ENCODE results near the gene ALX3.

ALX3 gene

DNA sequence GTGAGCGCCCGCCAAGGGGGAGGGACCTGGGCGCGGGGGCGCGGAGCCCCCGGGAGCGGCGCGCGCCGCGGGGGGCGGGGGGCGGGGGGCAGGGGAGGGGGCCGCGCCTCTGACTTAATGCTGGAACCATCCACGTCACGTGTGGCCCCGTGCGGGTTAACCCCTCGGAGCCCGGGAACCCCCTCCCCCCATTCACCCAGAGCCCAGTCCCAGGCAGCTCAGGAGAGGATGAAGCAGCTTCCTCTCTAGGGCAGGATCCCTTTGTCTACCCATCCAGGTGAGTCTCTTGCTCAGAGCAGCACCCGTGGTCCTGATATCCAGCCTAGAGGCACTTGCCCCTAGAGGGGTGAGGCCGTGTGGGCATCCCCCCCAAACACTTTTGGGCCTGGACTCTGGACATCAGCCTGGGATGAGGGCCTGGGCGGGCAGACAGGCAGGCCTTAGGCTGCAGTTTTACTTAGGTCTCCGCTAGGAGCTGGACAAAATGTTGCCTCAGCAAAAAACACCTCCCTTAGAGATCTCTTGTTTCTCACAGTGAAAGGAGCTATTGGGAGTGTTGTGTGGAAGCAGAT lies at the start of gene ALX3:
ALX3 (minus strand) TSS at position 2 of the 572 bp plus-strand sequence. CDS start 60 bp downstream, outside the sequence.
- peak; percentile 51 for DNase-seq

DNA sequence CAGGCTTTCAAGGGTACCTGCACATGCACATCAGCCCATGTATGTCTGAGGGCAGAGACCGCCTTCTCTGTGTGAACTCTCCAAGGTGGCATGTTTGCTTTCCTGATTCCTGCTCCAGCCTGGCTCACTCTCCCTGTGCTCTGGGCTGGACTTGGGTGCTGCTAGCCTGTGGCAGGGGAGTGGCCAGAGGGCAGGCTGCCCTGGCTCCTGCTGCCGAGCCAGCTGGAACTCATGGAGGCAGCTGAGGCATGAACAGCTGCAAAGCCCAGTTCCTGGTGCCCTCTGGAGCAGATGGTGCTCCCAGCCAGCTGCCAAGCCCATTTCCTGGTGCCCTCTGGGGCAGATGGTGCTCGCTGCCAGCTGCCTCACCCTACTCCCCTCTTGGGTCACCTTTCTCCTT lies 49.4 kb upstream of the ALX3 start:
- no peak for DNase-seq

DNA sequence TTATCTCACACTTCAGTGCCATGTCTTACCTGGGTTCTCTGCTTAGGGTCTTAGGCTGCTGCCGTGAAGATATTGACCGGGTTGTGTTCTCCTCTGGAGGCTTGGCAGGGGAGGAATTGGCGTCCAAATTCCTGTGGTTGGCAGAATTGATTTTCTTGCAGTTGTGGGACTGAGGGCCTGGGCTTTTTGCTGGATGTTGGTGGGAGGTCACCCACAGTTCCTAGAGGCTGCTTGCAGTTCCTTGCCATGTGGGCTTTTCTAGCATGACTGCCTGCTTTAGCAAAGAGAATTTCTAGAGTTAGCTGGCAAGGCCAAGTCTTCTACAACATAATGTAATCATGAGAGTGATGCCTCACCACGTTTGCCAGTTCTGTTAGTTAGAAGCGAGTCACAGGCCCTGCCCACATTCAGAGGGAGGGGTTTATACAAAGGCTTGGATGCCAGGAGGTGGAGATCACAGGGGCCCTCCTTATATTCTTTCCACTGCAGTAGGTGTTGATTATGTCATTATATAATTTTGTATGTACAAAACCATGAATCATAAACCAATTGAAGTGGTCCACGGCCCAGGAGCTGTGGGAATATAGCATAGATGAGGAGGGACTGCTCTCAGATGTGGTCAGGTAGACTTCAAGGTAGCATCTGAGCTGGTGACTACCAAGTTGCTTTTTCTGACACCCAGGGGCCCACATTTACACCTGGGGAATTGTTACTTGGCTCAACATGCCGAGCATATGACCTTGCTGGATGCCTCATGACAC lies 48.3 kb upstream of the ALX3 start:
- DNase-seq: no peak

DNA sequence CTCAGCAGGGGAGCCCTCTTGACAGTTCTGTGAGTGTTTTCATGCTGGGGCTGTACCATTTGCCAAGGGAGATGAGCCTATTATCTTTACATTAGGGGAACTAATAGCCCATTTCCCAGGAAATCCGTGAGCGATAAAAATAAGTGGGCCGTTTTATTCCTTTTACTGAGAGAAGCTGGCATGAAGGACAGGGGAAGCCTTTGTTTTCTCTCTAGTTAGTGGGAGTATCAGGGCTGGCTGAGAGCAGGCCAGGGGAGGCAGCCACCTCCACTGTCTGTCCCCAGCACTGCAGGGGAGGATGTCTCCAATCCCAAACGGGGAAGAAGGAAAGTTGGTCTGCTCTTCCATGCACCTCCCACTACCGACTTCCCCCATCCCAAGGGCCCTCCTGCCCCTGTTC lies 44.3 kb upstream of the ALX3 start:
- DNase-seq: no peak

DNA sequence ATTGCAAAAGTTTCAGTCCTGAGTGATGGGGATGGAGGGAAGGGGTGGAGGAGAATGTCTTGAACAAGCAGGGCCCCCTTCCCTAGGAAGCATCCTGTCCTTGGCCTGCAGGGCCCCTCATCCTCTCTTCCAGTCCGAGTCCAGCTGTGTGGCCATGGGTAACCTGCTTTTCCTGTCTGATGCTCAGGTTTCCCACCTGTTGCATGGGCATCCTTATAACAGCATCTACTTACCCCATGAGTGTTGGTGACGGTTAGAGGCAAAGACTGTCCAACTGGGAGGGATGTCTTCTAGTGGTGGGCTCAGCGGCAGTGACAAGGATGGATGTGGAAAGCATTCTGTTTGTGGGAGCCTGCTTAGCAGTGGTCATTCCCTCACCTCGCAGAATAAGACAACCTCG lies 43.7 kb upstream of the ALX3 start:
- no peak for DNase-seq

DNA sequence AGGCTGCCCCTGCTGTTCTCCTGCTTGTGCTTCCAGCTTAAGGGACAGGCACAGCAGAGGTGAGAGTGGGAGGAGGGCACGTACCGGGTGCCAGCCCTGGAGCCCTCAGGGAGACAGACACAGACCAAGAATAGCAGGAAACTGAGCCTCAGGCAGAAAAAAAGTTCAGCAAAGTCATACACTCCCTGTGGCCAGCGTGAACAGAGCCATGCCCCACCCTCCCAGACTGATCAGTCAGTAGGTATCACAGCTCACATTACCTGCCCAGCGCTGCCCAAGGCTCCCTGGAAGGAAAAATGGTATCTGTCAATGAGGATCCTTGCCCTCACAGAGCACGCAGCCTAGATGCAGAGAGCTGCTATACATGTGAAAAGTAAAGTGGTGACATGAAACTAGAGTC lies 43.1 kb upstream of the ALX3 start:
- DNase-seq: no peak

DNA sequence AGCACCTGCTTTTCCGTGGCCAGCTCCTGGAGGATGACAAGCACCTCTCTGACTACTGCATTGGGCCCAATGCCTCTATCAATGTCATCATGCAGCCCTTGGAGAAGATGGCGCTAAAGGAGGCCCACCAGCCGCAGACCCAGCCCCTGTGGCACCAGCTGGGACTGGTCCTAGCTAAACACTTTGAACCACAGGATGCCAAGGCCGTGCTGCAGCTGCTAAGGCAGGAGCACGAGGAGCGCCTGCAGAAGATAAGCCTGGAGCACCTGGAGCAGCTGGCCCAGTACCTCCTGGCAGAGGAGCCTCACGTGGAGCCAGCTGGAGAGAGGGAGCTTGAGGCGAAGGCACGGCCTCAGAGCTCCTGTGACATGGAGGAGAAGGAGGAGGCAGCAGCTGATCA lies 42.2 kb upstream of the ALX3 start:
- DNase-seq: no peak

DNA sequence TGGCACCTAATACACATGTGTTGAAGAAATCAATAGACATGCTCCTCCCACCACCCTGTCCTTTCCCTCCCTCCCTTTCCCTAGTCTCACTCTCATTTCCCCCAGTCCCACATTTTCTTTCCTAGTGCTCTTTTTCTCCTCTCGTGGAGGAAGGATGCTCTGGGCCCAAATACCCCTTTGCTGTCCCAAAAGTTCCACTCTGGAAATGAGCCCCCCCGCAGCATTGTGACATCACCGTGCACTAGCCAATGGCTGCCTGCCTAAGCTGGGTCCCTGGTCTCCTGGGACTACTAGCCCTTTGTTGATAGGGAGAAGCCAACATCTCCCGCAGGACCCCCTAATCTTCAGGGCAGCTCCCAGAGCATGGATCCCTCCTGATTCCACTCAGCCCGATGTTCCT lies 41.7 kb upstream of the ALX3 start, which contains the start of gene UBL4B:
UBL4B (plus strand) TSS at position 301 of the 400 bp plus-strand sequence; CDS start at position 393, 92 bp downstream.
- no peak for DNase-seq

DNA sequence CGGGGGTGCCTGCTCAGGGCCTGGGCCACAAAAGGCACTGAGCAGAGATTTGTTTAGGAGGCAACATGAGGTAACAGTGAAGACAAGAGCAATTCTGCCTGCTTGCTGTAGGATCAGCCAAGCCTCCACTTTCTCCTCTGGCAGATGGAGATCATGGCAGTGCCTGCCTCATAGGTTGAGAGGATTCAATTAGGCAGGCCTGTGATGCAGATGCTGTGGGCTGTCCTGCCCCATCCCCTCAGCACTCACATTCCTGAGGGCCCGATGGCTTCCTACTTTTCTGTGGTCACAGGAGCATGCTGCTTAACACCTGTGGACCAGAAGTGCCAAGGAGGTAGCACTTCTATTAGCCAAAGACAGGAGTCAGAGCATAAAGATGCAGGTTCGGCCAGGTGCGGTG lies 40.6 kb upstream of the ALX3 start:
- no peak for DNase-seq

DNA sequence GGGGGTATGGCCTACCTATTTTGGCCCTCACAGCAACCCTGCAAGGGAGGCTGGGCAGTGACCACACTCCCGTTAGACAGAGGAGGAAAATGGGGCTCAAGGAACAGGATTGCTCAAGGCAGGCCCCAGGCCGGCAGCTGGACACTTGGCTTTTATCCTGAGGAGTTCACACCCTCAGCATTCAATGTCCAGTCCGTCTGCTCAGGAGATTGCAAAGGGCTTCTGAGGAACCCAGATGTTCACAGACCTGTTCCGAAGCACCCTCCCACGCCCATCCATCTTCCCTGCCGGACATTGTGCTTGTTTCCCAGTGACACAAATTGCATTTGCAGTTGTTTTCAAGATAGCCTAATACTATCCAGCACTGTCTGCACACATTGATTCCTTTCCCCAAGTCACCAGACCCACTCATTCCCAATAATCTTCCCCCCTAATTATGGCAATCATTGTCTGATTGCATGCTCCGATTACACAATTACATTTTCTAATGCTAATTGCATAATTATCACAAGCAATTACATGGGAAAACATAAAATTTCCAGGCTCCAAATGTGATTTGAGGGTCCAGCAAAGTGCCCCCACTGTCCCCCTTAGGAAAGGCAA lies 37.5 kb upstream of the ALX3 start:
- DNase-seq: no peak

DNA sequence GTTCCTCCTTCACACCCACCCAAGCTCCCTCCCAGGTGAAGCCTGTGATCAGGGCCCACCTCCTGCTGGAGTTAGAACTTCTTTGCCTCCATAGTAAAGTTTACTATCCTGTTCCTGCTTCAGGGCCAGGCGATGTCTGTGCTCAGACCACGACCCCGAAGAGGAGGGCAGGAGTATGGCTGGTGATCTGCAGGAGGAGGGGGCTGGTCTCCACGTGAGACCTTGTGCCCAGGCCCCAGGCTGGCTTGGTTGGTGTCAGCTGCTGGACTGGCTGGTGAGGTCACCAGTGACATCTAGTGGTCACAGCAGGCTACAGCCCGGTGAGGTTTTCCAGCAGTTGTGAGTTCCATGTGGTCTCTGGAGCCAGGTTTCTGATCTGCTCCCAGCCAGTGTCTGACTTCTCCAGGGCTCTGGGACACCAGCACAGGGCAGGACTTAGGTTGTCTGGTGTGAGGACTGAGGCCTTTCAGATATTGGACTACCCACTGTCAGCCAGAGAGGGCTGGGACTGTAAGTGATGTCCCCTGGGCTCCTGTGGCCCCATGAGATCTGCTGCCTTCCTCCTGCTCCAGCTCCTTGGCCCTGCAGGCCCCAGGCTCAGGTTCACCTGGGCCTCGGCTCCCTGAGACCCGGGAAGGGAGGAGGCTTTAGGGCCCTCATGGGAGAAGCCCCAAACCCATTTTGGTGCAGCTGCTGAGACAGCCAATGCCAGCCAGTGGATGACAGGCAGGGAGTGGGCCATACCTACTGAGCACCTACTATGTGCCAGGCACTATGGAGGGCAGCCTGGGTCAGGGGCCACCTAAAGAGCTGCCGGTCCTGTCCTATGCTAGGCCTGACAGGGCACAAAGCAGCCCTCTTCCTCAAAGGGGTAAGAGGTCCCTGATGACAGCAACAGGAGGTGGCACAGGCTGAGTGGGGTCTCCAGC lies 35.8 kb upstream of the ALX3 start:
- peak; percentile 90 for DNase-seq

DNA sequence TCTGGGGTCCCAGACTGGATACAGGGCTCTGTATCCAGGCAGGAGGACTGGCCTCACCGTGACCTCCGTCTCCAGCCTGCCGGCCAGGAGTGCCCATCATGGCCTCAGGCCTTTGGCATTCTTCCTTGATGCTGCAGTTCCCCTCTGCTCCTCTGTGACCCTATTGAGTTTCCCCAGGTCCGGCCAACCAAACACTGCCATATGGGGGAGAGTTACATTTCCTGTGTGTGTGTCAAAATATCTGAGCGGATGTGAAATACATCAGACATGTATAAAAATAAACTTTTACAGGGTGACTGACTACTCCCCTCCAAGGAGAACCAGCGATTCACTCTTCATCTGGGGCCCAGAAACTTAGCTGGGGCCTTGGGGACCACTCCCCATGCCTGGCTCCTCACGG lies 31.6 kb upstream of the ALX3 start:
- DNase-seq: no peak

DNA sequence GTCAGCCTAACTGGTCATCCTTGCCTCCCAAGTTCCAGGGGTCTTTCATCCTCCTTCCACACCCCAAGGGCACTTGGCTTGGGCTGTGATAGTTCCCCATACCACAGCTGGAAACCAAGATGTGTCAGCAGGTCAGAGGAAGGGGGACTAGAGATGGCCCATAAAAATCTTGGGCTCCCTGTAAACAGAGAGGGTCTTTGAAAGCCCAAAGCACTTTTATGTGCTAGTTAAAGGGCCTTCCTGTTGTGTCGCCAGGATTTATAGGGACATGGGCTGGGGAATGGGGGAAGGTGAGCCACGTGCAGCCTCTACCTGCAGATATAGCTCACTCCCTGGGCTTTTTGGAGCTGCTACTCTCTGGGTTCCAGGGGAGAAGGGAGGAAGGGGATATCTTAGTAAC lies 29.9 kb upstream of the ALX3 start:
- DNase-seq: no peak

DNA sequence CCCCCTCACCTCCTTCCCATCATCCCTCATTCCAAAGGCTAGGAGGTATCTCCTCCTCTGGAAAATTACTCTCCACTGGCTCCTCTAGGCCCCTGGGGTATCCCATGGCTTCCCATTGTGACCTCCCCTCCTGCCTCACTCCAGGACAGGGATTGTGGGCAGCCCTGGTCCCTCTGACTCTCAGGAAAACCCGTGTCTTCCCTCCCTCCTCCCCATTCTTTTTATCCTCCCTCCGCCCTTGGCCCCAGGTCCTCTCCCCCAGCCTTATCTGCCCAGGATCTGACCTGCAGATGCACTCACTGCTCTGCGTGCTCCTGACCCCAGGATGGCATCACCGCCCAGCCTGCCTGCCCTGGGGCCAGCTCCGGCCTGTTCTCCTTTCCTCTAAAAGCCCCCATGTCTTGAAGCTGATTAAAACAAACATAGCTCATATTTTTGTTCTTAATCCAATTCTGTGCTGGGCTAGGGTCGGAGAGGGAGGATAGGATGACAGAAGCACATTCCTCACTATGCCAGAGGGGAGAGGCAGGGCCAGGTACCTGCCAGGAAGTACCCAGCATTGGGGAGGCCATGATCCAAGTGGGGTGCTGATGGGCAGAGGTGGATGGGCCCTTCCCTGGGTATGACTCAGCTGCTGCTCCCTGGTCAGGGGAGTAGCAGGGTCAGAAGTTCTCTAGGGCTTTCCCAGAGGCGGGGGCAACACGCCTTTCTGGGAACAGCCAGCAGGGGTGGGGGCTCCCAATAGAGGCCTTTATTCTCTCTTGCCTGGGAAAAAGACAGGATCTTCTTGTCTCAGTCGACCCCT lies 28.0 kb upstream of the ALX3 start:
- DNase-seq: peak; percentile 29

DNA sequence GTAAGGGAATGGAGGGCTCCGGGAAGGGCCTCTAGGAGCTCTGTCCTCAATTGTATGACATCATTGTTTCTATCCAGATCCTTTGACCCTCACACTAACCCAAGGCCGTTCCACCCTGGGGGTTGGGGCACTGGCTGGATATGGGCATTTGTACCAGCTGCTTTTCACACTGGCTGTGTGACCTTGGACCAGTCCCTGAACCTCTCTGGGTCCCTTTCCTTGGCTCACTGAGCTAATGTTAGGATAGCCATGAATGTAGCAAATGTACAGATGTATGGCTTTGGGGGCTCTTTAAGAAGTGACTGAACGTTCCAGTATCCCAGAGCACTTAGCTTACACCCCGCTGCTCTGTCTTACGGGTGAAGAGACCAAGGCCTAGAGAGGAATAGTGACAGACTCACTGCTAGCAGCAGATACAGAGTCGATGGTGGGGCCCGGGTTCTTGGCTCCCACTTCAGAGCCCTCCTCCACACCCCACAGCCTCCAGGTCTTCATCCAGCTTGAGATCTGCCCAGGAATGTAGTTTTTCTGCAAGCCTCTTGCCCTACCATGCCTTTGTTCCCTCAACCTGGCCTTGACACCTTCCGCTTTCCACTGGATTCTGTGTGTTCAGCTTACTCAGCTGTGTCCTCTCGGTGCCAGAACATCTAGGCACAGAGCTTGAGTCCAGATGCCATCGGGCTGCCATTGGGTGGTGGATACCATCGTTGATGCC lies 27.2 kb upstream of the ALX3 start:
- DNase-seq: no peak

DNA sequence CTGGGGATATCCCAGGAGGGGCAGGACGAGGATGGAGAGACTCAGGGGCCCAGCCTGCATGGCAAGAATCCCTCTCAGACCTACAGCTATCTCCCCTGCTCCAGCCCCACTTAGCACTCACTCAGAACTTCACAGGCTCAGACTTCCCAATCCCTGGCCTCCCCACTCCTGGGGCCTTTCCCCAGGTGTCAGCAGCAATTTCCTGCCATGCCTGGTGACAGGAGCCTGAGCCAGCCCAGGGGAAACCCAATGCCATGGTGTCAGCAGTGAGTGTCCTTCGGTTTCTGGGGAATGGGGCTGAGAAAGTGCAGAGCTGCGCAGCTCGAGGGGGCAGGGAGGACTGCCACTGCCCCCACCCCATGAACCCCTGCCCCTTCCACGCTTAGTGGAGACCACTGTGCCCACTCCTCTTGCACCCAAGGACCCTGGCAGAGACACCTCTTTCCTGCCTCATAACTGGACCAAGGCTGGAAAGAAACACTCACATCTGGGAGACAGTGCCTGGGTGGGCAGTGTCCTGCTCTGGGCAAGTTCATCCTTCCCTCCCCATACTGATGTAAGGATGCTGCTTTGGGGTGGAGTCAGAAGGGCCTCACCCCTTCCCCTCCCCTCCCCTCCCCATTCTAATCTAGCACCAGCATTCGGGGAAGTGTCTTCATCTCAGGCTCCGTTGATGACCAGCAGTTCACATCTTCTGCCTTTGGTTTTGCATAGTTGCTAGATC lies 24.6 kb upstream of the ALX3 start:
- DNase-seq: no peak

DNA sequence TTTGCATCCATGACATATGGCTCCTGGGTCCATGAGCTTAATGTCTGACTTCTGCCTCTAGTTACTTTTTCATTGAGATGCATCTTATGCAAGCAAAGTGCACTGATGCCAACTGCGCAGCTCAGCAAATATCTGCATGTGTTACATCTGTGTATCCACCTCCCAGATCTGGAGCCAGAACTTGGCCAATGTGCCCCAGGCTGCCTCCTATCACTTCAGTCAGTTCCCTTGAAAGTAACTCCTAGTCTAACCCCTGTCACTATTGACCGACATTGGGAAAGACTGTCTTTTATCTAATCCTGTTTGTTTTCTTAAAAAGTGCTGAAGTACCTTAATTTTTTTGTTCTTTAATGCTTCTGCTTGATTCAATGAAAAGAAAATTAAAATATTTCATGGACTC lies 22.5 kb upstream of the ALX3 start:
- no peak for DNase-seq

DNA sequence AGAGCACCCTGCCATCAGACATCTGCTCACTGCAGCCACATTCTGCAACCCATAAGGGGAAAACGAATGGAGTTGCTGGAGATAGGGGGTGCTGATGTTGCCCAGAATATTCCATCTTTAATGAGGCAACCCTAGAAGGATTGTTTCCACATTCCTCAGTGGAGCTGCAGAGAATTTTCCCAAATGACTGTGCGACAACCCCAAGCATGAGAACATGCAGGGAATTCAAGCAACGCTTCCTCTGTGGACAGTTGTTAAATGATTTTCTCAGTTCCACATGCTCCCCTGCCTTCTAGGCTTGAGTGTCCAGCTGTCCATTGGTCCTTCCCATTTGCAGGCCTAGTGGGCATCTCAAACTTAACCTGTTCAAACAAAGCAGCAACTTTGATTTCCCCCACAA lies 21.3 kb upstream of the ALX3 start:
- no peak for DNase-seq

DNA sequence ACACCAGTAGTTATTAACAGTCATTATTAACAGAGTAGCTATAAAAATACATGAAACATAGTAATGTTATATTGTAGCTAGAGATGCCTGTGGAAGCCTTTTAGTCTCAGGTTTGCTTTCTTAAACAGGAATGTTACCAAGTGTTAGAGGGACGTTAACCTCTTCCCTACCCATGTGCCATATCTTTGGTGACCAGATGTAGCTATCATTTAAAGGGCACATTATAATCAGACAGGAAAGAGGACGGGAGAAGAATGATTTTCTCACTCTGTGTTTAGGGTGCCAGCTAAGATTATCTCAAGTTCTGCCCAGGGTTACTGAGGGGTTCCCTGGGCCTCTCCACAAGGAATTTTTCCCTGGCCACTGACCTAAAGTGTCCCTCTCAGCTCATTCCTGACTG lies 20.9 kb upstream of the ALX3 start:
- DNase-seq: no peak

DNA sequence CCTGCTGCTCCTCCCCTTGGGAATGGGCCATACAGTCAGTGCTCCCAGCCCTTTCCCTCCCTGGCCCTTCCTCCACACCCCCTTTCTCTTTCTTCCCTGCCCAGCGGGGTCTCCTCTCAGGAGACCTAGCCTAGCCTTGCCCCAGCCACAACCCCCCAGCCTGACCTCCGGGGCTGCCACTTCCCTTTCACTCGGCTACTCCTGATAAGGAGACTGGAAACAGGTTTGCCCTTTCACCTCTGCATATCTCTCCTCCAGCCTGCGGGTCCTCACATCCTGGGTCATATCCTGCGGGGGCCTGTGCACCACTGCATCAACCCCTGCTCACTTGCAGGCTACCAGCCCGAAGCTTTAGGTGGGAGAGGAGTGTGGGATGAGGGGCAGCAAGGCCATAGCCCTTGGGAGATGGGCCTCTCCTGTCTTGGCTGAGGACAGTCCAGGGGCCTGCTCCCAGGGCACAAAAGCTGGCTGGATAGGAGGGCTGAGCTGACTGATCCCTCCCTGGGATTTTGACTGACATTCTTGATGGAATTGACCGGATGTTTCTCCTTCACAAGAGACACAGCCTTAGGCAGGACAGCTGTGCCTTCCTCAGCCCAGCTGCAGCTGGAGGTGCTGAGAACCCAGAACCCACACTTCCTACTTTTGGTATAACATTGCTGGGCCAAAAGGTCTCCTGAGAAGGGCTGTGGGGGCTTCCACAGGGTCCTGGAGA lies 19.2 kb upstream of the ALX3 start:
- DNase-seq: peak; percentile 38
